ENCODE data around the gene ADCY5.

Gene ADCY5

DNA sequence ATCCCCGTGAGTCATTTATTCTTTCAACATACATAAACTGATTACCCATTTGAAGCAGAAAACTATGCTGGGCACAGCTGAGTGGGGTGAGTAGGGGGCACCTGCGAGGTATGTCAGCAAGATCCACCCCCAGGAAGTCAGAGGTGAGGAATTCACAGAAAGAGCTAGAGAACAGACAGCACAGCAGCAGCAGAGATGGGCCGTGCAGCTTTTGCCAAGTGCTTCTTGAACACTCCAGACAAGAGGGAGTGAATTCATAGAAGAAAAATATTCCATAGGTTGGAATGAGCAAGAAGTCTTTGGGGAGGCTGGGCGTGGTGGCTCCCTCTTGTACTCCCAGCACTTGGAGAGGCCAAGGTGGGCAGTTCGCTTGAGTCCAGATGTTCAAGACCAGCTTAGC is 9.4 kb upstream of the ADCY5 start:
- no peak overlapping the region for H3K4me3 ChIP-seq (ENCODE audit: low read depth, low read length)
- TF ChIP-seq, protein P1, sequence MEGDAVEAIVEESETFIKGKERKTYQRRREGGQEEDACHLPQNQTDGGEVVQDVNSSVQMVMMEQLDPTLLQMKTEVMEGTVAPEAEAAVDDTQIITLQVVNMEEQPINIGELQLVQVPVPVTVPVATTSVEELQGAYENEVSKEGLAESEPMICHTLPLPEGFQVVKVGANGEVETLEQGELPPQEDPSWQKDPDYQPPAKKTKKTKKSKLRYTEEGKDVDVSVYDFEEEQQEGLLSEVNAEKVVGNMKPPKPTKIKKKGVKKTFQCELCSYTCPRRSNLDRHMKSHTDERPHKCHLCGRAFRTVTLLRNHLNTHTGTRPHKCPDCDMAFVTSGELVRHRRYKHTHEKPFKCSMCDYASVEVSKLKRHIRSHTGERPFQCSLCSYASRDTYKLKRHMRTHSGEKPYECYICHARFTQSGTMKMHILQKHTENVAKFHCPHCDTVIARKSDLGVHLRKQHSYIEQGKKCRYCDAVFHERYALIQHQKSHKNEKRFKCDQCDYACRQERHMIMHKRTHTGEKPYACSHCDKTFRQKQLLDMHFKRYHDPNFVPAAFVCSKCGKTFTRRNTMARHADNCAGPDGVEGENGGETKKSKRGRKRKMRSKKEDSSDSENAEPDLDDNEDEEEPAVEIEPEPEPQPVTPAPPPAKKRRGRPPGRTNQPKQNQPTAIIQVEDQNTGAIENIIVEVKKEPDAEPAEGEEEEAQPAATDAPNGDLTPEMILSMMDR (IDR thresholded peaks at IDR 0.05; ENCODE audit: low read depth, low read length) = no peak

DNA sequence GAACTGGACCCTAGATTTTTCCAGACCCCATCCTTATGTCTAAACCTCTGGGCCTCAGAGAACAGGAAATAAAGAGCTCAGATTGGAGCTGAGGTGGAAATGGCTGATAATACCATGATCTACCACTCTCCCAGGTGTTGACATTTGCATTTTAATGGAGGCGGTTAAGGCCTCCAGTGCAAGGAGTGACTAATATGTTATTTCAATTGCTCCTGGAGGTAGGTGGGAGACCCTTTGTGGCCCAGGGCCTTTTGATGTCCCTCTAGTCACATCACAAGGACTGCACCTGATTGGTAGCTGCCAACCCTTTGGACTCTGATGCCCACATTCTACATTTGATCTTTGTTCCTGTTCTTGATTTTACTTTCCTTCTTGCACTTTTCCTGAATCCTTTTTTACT is 9.0 kb upstream of the ADCY5 start:
- no peak overlapping the region for H3K4me3 ChIP-seq (ENCODE audit: low read depth, low read length)
- TF ChIP-seq, protein P1 (IDR thresholded peaks at IDR 0.05; ENCODE audit: low read depth, low read length) = no peak

DNA sequence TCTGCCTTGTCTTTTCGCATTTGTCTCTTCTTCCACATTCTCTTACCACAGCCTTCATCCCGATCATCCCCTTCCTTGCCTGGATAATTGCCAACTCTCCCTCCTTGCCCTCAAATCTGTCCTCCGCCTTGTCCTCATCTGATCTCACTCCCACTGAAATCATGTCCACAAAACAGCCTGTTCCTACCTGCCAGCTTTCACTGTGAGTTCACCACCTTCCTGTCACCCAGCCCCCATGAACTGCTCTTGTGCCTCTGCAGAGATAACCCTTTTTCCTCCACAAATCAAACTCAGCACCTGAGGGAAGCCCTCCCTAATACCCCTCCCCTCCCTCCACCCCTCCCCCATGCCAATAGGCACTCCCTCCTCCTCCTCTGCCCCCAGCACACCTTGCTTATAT is 4.8 kb upstream of the ADCY5 start:
- H3K4me3 ChIP-seq (ENCODE audit: low read depth, low read length) = no peak overlapping the region
- TF ChIP-seq, protein P1 (IDR thresholded peaks at IDR 0.05; ENCODE audit: low read depth, low read length) = no peak

DNA sequence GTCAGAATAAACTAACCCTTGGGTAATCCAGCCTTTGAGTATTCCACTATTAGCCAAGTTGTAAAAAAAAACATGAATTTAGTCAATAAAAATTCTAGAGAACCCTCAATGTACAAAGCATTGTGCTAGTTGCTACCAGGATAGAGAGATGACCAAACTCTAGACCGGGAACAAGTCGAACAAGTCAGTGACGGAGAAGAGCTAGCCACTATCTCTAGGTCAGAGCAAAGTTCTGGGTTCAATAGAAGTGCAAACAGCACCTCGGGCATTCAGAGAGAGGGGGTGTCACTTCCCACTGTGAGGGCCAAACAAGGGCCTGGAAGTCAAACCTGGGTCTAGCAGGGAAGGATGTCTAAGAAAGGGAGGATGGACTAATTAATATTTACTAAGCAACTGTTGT is 2.3 kb upstream of the ADCY5 start:
- no peak overlapping the region for H3K4me3 ChIP-seq (ENCODE audit: low read depth, low read length)
- TF ChIP-seq, protein P1 (IDR thresholded peaks at IDR 0.05; ENCODE audit: low read depth, low read length) = no peak

DNA sequence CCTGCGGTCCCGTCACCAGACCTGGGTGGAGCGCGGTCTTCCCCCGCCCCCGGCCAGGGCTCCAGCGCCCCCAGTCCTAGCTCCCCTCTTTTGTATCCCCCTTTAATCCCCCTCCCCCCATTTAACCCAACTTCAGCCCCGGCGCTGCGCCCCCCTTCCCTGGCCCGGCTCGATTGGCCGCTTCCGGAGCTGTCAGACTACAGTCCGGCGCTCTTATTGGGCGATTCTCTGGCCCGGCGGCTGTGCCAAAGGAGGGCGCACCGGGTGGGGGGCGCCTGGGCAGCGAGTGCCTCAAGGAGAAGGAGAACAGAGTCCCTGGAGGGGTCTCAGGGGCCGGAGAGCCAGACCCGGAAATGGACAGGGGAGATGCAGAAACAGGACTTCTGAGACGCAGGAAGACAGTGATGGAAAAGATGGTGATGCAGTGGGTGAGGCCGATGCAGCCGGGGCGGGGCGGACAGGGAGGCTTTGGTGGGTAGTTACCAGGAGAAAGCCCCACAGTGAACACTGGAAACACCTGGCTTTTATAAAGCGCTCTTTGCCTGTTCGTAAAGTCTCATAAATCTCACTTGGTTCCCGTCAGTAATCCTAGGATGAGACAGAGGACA is 1.2 kb upstream of the ADCY5 start:
- H3K4me3 ChIP-seq (ENCODE audit: low read depth, low read length) = peak overlapping the region; percentile 46
- TF ChIP-seq, protein P1 (IDR thresholded peaks at IDR 0.05; ENCODE audit: low read depth, low read length) = no peak

DNA sequence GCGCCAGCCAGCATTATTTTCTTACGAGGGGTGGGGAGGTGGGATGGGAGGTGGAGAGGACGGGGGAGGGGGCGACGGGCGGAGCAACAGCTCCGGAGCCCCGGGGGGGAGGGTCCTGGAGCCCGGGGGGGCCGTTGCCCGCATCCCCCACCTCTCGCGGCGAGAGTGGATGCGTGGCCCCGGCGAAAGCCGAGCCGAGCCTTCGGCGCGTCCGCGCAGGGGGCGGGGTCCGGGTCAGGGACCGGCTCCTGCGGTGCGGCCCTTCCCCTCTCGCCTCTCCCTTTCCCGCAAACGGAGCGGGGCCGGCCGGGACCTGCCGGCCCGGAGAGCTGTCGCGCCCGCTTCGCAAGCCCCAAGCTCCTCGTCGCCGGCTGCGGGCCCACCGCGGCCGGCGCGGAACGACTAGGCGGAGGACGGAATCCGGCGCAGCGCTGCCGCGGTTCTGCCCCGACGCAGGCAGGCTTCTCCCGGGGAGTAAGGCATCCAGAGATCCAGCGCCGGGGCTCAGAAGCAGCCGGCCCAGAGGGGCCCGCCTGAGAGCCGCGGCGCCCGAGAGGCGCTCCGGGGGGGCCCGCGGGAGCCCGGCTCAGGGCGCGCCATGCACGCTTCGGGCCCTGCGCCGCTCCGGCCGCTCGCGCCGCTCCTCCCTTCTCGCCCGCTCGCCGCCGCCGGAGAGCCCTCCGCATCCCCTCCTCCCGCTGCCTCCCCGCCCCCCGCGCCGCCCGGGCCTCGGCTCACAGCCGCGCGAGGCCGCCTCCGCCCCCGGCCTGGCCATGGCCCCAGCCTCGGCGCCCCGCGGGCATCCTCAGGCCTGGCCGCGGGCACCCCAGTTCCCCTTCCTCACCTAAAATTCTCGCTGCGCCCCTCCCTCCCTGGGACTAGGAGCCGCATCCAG is 459 bp upstream of the ADCY5 start:
- H3K4me3 ChIP-seq (ENCODE audit: low read depth, low read length) = peak overlapping the region; percentile 51
- TF ChIP-seq, protein P1 (IDR thresholded peaks at IDR 0.05; ENCODE audit: low read depth, low read length) = no peak
